OCI-LY7 (cell line): Measurements from ENCODE around the gene MARS1.

Experiments
- EZH2phosphoT487 ChIP-seq: fragments of 200-600 bp; sonication (generic); IDR thresholded peaks from 2 replicates; pipeline ENCODE4 v1.6.1; 2018; ENCODE audit warnings: low read depth, borderline replicate concordance, mild to moderate bottlenecking, mixed run types, antibody characterized with exemption, low read length, moderate library complexity, mixed read lengths
- TF ChIP-seq, protein P1 (sequence below): fragments of 200-600 bp; sonication (generic); conservative IDR thresholded peaks from 2 replicates; pipeline ENCODE4 v1.5.1; 2014; ENCODE audit warnings: mild to moderate bottlenecking, antibody characterized with exemption, low read length, moderate library complexity, mixed read lengths

DNA sequence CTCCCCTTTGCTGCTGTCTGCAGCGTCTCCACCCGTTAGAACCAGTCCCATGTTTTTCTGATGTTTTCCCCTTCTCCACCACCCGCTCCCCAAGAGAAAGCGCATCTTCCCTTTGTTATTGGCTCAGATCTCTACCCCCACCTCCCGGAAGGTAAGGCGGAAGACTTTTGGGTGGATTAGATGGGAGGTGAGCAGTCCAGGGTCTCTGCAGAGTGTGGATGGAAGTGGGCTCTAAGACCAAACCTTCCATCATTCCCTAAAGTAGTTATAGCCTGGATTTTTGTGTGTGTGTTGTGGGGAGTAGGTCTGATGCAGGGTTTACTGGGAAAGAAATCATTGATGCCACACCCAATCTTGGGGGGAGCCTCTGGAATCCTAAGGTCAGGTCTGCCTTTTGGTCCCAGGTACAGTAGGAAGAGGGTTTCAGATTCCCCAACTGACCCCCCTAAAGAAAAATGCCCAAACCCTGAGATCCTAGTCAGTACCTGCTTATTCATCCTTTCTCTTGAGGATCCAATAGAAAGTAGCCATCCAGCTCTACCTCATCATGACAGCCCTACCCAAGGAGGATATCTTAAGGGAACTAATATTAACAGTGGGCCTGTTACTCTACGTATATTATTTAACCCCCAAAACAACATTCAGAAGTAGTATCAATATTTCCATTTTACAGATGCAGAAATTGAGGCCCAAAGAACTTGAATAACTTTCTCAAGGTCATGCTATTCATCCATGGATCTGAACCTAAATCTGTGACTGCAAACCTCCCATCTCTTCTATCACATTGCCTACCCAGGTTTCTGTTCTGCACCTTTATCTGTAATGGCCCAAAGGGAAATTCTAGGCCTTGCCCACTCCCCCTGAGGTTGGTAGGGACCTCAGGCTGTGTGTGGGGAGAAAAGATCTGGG, 63.0 kb downstream of the MARS1 start:
- TF ChIP-seq, protein P1, sequence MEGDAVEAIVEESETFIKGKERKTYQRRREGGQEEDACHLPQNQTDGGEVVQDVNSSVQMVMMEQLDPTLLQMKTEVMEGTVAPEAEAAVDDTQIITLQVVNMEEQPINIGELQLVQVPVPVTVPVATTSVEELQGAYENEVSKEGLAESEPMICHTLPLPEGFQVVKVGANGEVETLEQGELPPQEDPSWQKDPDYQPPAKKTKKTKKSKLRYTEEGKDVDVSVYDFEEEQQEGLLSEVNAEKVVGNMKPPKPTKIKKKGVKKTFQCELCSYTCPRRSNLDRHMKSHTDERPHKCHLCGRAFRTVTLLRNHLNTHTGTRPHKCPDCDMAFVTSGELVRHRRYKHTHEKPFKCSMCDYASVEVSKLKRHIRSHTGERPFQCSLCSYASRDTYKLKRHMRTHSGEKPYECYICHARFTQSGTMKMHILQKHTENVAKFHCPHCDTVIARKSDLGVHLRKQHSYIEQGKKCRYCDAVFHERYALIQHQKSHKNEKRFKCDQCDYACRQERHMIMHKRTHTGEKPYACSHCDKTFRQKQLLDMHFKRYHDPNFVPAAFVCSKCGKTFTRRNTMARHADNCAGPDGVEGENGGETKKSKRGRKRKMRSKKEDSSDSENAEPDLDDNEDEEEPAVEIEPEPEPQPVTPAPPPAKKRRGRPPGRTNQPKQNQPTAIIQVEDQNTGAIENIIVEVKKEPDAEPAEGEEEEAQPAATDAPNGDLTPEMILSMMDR: no peak
- no peak for TF ChIP-seq EZH2phosphoT487
